ENCODE data around the gene OR10H4. TPM values are rescaled to one million over a fixed set of nuclear protein-coding genes. Genes with fewer than 3 reads are reported as not detected.

Gene OR10H4
- total and polyA plus RNA-seq, 9 of the 15 experiments (the other 6 are each of a cell fraction or from before 2014, with no cell fraction given): not detected

DNA sequence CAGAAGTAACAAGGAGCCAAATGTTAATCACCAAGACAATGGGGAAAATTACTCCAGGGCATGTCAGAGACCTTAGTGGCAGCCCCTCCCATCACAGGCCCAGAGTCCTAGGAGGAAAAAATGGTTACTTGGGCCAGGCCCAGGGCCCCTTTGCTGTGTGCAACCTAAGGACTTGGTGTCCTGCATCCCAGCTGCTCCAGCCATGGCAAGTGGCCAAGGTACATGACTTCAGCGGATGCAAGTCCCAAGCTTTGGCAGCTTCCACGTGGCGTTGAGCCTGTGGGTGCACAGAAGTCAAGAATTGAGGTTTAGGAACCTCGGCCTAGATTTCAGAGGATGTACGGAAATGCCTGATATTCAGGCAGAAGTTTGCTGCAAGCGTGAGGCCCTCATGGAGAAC, 46.7 kb downstream of the OR10H4 start:
- no peaks in the 10 kb centered on the region for H4K20me1 ChIP-seq (replicated peaks; ENCODE audit: control insufficient read depth, insufficient read depth, low read length)
- intact Hi-C loops (cut with micrococcal nuclease): no loop called here
- DNase-seq (ENCODE audit: extremely low read depth in 1 of 4, low spot score in 3 of 4) (no peak), FAIRE-seq (no peak), ATAC-seq (no peak)
- H3K9ac ChIP-seq (ENCODE audit: insufficient read depth in 1 of 2, low read depth in 2 of 2, low read length in 2 of 2): no peak overlapping the region
- ChIA-PET POLR2A (no interaction called here), CTCF (ENCODE audit: low intra/inter-chr PET ratio) (no interaction called here)
- no peak overlapping the region for H3K4me3 ChIP-seq
- H2AFZ ChIP-seq (ENCODE audit: low read depth, low read length): no peak overlapping the region
- no peak overlapping the region for H3K4me2 ChIP-seq (ENCODE audit: insufficient read depth, low read length)
- H3K27me3 ChIP-seq (ENCODE audit: control insufficient read depth in 2 of 2, insufficient read depth in 2 of 2, low read length in 2 of 2): peaks cover 1 to 9% of the 10 kb centered on the region in 2 experiments; a peak in 3 of 5 replicates
- H3K4me1 ChIP-seq (replicated peaks in 1 of 2; ENCODE audit: control insufficient read depth in 2 of 2, insufficient read depth in 2 of 2, low read length in 2 of 2): no peaks in the 10 kb centered on the region
- no peaks in the 10 kb centered on the region for H3K9me1 ChIP-seq (ENCODE audit: control insufficient read depth, insufficient read depth, low read length)
- BruUV-seq (replicated peaks): no TSS peak
- H3K36me3 ChIP-seq (ENCODE audit: control insufficient read depth, insufficient read depth, low read length): no peaks in the 10 kb centered on the region
- in situ Hi-C loops (cut with MboI): no loop called here
- no peak overlapping the region for H3K27ac ChIP-seq (ENCODE audit: extremely low read depth, low read depth, low read length)
- peak; percentile 36 for TF ChIP-seq ZFP36 (IDR thresholded peaks at IDR 0.05; ENCODE audit: low read depth, low read length, partially characterized antibody)
- TF ChIP-seq, protein P1, sequence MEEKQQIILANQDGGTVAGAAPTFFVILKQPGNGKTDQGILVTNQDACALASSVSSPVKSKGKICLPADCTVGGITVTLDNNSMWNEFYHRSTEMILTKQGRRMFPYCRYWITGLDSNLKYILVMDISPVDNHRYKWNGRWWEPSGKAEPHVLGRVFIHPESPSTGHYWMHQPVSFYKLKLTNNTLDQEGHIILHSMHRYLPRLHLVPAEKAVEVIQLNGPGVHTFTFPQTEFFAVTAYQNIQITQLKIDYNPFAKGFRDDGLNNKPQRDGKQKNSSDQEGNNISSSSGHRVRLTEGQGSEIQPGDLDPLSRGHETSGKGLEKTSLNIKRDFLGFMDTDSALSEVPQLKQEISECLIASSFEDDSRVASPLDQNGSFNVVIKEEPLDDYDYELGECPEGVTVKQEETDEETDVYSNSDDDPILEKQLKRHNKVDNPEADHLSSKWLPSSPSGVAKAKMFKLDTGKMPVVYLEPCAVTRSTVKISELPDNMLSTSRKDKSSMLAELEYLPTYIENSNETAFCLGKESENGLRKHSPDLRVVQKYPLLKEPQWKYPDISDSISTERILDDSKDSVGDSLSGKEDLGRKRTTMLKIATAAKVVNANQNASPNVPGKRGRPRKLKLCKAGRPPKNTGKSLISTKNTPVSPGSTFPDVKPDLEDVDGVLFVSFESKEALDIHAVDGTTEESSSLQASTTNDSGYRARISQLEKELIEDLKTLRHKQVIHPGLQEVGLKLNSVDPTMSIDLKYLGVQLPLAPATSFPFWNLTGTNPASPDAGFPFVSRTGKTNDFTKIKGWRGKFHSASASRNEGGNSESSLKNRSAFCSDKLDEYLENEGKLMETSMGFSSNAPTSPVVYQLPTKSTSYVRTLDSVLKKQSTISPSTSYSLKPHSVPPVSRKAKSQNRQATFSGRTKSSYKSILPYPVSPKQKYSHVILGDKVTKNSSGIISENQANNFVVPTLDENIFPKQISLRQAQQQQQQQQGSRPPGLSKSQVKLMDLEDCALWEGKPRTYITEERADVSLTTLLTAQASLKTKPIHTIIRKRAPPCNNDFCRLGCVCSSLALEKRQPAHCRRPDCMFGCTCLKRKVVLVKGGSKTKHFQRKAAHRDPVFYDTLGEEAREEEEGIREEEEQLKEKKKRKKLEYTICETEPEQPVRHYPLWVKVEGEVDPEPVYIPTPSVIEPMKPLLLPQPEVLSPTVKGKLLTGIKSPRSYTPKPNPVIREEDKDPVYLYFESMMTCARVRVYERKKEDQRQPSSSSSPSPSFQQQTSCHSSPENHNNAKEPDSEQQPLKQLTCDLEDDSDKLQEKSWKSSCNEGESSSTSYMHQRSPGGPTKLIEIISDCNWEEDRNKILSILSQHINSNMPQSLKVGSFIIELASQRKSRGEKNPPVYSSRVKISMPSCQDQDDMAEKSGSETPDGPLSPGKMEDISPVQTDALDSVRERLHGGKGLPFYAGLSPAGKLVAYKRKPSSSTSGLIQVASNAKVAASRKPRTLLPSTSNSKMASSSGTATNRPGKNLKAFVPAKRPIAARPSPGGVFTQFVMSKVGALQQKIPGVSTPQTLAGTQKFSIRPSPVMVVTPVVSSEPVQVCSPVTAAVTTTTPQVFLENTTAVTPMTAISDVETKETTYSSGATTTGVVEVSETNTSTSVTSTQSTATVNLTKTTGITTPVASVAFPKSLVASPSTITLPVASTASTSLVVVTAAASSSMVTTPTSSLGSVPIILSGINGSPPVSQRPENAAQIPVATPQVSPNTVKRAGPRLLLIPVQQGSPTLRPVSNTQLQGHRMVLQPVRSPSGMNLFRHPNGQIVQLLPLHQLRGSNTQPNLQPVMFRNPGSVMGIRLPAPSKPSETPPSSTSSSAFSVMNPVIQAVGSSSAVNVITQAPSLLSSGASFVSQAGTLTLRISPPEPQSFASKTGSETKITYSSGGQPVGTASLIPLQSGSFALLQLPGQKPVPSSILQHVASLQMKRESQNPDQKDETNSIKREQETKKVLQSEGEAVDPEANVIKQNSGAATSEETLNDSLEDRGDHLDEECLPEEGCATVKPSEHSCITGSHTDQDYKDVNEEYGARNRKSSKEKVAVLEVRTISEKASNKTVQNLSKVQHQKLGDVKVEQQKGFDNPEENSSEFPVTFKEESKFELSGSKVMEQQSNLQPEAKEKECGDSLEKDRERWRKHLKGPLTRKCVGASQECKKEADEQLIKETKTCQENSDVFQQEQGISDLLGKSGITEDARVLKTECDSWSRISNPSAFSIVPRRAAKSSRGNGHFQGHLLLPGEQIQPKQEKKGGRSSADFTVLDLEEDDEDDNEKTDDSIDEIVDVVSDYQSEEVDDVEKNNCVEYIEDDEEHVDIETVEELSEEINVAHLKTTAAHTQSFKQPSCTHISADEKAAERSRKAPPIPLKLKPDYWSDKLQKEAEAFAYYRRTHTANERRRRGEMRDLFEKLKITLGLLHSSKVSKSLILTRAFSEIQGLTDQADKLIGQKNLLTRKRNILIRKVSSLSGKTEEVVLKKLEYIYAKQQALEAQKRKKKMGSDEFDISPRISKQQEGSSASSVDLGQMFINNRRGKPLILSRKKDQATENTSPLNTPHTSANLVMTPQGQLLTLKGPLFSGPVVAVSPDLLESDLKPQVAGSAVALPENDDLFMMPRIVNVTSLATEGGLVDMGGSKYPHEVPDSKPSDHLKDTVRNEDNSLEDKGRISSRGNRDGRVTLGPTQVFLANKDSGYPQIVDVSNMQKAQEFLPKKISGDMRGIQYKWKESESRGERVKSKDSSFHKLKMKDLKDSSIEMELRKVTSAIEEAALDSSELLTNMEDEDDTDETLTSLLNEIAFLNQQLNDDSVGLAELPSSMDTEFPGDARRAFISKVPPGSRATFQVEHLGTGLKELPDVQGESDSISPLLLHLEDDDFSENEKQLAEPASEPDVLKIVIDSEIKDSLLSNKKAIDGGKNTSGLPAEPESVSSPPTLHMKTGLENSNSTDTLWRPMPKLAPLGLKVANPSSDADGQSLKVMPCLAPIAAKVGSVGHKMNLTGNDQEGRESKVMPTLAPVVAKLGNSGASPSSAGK (IDR thresholded peaks at IDR 0.05): no peak
- TF ChIP-seq CEBPG (CRISPR knock-in tag; IDR thresholded peaks at IDR 0.05): no peak
- peak in 1 of 2 experiments; percentile 3; a peak in 1 of 4 replicates for TF ChIP-seq CEBPG (tag; conservative IDR thresholded peaks at IDR 0.05 in 1 of 2, IDR thresholded peaks at IDR 0.05 in 1 of 2)
- no peaks in the 10 kb centered on the region for H3K79me2 ChIP-seq (ENCODE audit: control insufficient read depth, insufficient read depth, low read length)
- H3K9me3 ChIP-seq (replicated peaks; ENCODE audit: control insufficient read depth, insufficient read depth, low read depth, low read length): no peaks in the 10 kb centered on the region
- WGBS (ENCODE audit: insufficient coverage, low coverage, missing lambda C conversion rate): 0% methylated on average over 6 of the region's 6 CpGs

Data from K562 (cell line).